NCI-H2107 (cell line): ENCODE measurements around the gene LRRC4B.

Experiments
- DNase-seq: peaks from one replicate; lab custom pipeline; 2025; lab: John Stamatoyannopoulos, UW

The LRRC4B gene

GRCh38 chr19:50522881-50523280 is 45.4 kb downstream of the LRRC4B start:
- no peak for DNase-seq

- no peak for DNase-seq
Observed at GRCh38 chr19:50520822-50521465, 47.3 kb downstream of the LRRC4B start.

GRCh38 chr19:50519006-50519575 is 49.1 kb downstream of the LRRC4B start:
- no peak for DNase-seq

GRCh38 chr19:50518091-50519005 is 49.9 kb downstream of the LRRC4B start:
- no peak for DNase-seq

- no peak for DNase-seq
Observed at GRCh38 chr19:50517704-50518075, 50.5 kb downstream of the LRRC4B start.

GRCh38 chr19:50516964-50517703 is 51.1 kb downstream of the LRRC4B start:
- no peak for DNase-seq

GRCh38 chr19:50516456-50516855 is 51.8 kb downstream of the LRRC4B start:
- no peak for DNase-seq

GRCh38 chr19:50515168-50515561 is 53.1 kb downstream of the LRRC4B start:
- DNase-seq: no peak

- no peak for DNase-seq
Observed at GRCh38 chr19:50514346-50515167, 53.7 kb downstream of the LRRC4B start.

- no peak for DNase-seq
Observed at GRCh38 chr19:50513746-50514345, 54.4 kb downstream of the LRRC4B start, which contains the start of gene ASPDH. ASPDH (minus strand) TSS chr19:50513913; CDS start chr19:50513823, 90 bp downstream.

GRCh38 chr19:50512999-50513745 is 55.1 kb downstream of the LRRC4B start:
- DNase-seq: no peak

- DNase-seq: no peak
Observed at GRCh38 chr19:50512112-50512998, 55.9 kb downstream of the LRRC4B start.

GRCh38 chr19:50511069-50511822 is 57.0 kb downstream of the LRRC4B start, which contains the start of gene JOSD2:
JOSD2 (minus strand) TSS chr19:50511191; CDS start chr19:50510431, 760 bp downstream.
- DNase-seq: peak; percentile 97

GRCh38 chr19:50510700-50511068 is 57.6 kb downstream of the LRRC4B start:
- DNase-seq: no peak

- no peak for DNase-seq
Observed at GRCh38 chr19:50510121-50510670, 58.0 kb downstream of the LRRC4B start.

GRCh38 chr19:50509366-50509765 is 58.9 kb downstream of the LRRC4B start:
- DNase-seq: no peak

GRCh38 chr19:50508843-50509190 is 59.4 kb downstream of the LRRC4B start:
- DNase-seq: no peak

GRCh38 chr19:50507376-50507775 is 60.9 kb downstream of the LRRC4B start:
- no peak for DNase-seq
